ENCODE data around the gene BABAM1. TPM values are rescaled to one million over a fixed set of nuclear protein-coding genes. Genes with fewer than 3 reads are reported as not detected.
"Not testable (repeated sequence)": the region's sequence is repeated elsewhere in the genome, so short reads cannot be mapped to it uniquely, and the experiment has no call there.

BABAM1 gene
- total RNA-seq, 4 donors from 2014 or later = 60.0 to 72.0 (median 67.0) TPM

DNA sequence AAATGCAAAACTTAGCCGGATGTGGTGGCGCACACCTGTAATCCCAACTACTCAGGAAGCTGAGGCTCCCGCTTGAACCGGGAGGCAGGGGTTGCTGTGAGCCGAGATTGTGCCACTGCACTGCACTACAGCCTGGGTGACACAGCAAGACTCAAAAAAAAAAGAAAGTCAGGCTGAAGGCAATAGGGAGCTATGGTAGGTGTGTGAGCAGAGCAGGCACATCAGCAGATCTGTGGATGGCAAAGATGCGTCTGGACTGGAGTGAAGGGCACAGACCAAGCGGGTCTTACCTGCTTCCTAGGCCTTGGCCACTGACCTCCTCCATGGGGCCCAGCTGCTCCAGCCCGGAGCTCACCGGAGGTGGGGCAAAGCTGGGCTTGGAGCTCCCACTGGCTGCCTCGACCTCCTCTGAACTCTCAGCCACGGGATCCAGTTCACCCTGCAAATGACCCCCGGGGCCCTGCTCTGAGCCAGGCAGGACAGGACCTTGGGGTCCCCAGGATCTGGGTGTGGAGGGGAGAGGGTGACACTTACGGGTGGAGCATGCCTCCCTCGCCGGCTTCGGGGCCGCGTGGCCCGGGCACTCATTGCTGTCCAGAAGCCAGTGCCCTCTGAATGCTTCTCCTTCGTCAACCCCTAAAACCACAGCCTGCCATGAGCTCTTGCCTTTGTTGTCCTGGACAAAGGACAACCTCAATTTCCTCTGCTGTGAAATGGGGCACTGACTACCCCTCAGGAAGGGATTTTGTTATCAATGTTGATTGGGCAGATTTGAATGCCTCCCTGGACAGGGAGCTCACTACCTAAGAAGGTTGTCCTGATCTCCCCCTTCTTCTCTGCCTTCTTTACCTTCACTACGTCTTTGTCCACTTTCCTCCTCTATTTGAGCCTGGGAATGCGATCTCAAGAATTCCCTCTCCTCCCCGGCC lies 3.3 kb upstream of the BABAM1 start:
- Histone ChIP-seq H3K4me3 (peak overlapping the region in 1 of 4 donors; percentile 35), H3K9me3 (peaks cover 0 to 12% (median 0%) of the 10 kb centered on the region in 4 donors), H3K27me3 (no peaks in the 10 kb centered on the region), H3K36me3 (peaks cover 0 to 4% (median 0%) of the 10 kb centered on the region in 3 donors), H3K4me1 (peaks cover 0 to 21% (median 6%) of the 10 kb centered on the region in 4 donors), H3K27ac (peak overlapping the region in 1 of 4 donors; percentile 67)
- TF ChIP-seq POLR2A (IDR thresholded peaks at IDR 0.05) (no peak), CTCF (IDR thresholded peaks at IDR 0.05) (no peak), EP300 (IDR thresholded peaks at IDR 0.05) (no peak)
- no peak for DNase-seq (ENCODE audit: low spot score in 2 of 2)
- 77 to 80% methylated on average over 14 to 23 of the region's 23 CpGs for WGBS, 2 donors

DNA sequence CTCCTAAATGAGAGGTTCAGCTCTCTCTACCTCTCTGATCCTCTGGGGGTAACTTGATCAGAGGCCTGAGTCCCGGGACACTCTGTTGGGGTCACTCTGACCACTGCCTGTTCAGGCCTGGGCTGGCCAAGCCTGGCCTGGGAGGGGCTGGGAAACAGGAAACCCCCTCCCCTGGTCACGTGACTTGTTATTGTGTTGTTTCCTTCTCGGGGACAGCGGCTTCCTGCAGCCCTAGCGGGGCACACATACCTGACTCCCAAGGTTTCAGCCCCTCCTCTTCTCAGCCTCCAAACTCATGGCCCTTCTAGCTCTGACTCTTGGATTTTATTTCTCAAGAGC lies 2.6 kb upstream of the BABAM1 start, which contains the start of gene USHBP1:
Gene USHBP1, minus strand, starts transcription at position 105 of the 339 bp plus-strand sequence. CDS start 446 bp downstream, outside the sequence.
- H3K4me1 ChIP-seq = peaks cover 0 to 21% (median 6%) of the 10 kb centered on the region in 4 donors
- 26 to 31% methylated on average over 5 of the region's 5 CpGs for WGBS, 2 donors
- H3K27me3 ChIP-seq = no peaks in the 10 kb centered on the region
- DNase-seq (ENCODE audit: low spot score in 2 of 2) = no peak
- peak within 1 kb of the TSS in 1 of 4 donors; percentile 67 for H3K27ac ChIP-seq
- peaks cover 0 to 6% (median 0%) of the 10 kb centered on the region in 4 donors for H3K9me3 ChIP-seq
- TF ChIP-seq POLR2A (IDR thresholded peaks at IDR 0.05) = no peak
- TF ChIP-seq EP300 (IDR thresholded peaks at IDR 0.05) = peak in 1 of 2 donors; percentile 30
- peaks cover 0 to 11% (median 0%) of the 10 kb centered on the region in 3 donors for H3K36me3 ChIP-seq
- peak within 1 kb of the TSS in 1 of 4 donors; percentile 35 for H3K4me3 ChIP-seq

DNA sequence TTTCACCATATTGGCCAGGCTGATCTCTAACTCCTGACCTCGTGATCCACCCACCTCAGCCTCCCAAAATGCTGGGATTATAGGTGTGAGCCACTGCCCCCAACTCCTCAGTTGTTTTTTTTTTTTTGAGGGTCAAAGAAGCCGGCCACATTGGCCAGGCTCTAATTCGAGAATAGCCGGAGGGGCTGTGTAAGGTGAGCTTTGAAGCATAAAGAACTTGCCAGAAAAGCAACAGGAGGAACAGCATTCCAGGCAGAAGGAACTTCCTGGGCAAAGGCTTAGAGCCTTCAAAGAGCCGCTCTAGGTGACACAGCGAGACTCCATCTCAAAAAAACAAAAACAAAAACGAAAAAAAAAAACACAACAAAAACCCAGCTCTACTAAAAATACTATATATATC lies 1.2 kb upstream of the BABAM1 start:
- no peaks in the 10 kb centered on the region for H3K27me3 ChIP-seq
- H3K27ac ChIP-seq = no peak overlapping the region
- no peak for TF ChIP-seq EP300 (IDR thresholded peaks at IDR 0.05)
- no peak for TF ChIP-seq CTCF (IDR thresholded peaks at IDR 0.05)
- no peak for TF ChIP-seq POLR2A (IDR thresholded peaks at IDR 0.05)
- no peaks in the 10 kb centered on the region for H3K9me3 ChIP-seq
- peaks cover 0 to 25% (median 0%) of the 10 kb centered on the region in 3 donors for H3K36me3 ChIP-seq
- H3K4me3 ChIP-seq = no peak overlapping the region
- 92 to 95% methylated on average over 7 of the region's 7 CpGs for WGBS, 2 donors
- peaks cover 0 to 20% (median 6%) of the 10 kb centered on the region in 4 donors for H3K4me1 ChIP-seq
- DNase-seq (ENCODE audit: low spot score in 2 of 2) = no peak

- no peak for DNase-seq (ENCODE audit: low spot score in 2 of 2)
- WGBS, 2 donors = 70 to 73% methylated on average over 12 of the region's 12 CpGs
- no peaks in the 10 kb centered on the region for H3K9me3 ChIP-seq
- no peaks in the 10 kb centered on the region for H3K27me3 ChIP-seq
- no peak for TF ChIP-seq CTCF (IDR thresholded peaks at IDR 0.05)
- no peak for TF ChIP-seq EP300 (IDR thresholded peaks at IDR 0.05)
- TF ChIP-seq POLR2A (IDR thresholded peaks at IDR 0.05) = no peak
- H3K36me3 ChIP-seq = peaks cover 0 to 31% (median 0%) of the 10 kb centered on the region in 3 donors
- H3K4me3 ChIP-seq = no peak overlapping the region
- H3K4me1 ChIP-seq = peaks cover 0 to 19% (median 6%) of the 10 kb centered on the region in 4 donors
- H3K27ac ChIP-seq = peak overlapping the region in 3 of 4 donors; percentile 29 to 86 (median 44)
These were observed 661 bp upstream of the BABAM1 start for GRCh38 chr19:17266589-17266974.

GRCh38 chr19:17268754-17269153 lies 1.5 kb downstream of the BABAM1 start:
- WGBS, 2 donors = 95 to 96% methylated on average over 8 to 13 of the region's 13 CpGs
- H3K36me3 ChIP-seq = peaks cover 0 to 52% (median under 1%) of the 10 kb centered on the region in 3 donors

DNA sequence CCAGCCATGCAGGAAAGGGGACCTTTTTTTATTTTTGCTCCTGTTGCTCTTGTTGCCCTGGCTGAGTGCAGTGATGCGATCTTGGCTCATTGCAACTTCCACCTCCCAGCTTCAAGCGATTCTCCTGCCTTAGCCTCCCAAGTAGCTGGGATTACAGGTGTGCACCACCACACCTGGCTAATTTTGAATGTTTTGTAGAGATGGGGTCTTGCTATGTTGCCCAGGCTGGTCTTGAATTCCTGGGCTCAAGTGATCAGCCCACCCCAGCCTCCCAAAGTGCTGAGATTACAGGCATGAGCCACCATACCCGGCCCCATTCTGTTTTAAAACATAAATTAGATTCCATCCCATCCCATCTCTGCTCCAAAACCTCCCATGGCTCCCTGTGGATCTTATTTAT lies 7.6 kb downstream of the BABAM1 start:
- DNase-seq (ENCODE audit: low spot score in 2 of 2); H3K27ac ChIP-seq; H3K4me1 ChIP-seq; H3K27me3 ChIP-seq; H3K9me3 ChIP-seq; H3K4me3 ChIP-seq: not testable (repeated sequence)
- peaks cover 3 to 93% (median 25%) of the 10 kb centered on the region in 3 donors for H3K36me3 ChIP-seq
- WGBS, 2 donors = 98 to 100% methylated on average over 3 of the region's 3 CpGs

More at GRCh38 chr19:17268754-17269153, 1.5 kb downstream of the BABAM1 start:
- no peak for DNase-seq (ENCODE audit: low spot score in 2 of 2)
- no peaks in the 10 kb centered on the region for H3K27me3 ChIP-seq
- H3K4me1 ChIP-seq = peaks cover 0 to 19% (median 6%) of the 10 kb centered on the region in 4 donors
- H3K27ac ChIP-seq = no peak overlapping the region
- H3K4me3 ChIP-seq = no peak overlapping the region
- H3K9me3 ChIP-seq = no peaks in the 10 kb centered on the region
- no peak for TF ChIP-seq POLR2A (IDR thresholded peaks at IDR 0.05)
- TF ChIP-seq EP300 (IDR thresholded peaks at IDR 0.05) = no peak
- TF ChIP-seq CTCF (IDR thresholded peaks at IDR 0.05) = no peak
